ENCODE data around the gene PMEPA1.

GRCh38 chr20:57749131-57749690 lies 39.4 kb upstream of the PMEPA1 start:
- TF ChIP-seq YY1 (IDR thresholded peaks at IDR 0.05; ENCODE audit: insufficient read depth, insufficient read length), result no peak
- no peak for TF ChIP-seq SUZ12 (IDR thresholded peaks at IDR 0.05; ENCODE audit: extremely low read depth, insufficient read depth, insufficient read length)
- no peak for TF ChIP-seq ZNF274 (IDR thresholded peaks at IDR 0.05; ENCODE audit: low read depth, low read length)

Data from NT2/D1 (cell line).